ENCODE measurements around the gene JAG2. TPM values are rescaled to one million over a fixed set of nuclear protein-coding genes. Genes with fewer than 3 reads are reported as not detected.

Gene JAG2
- total and polyA plus RNA-seq, 11 donors, result 19.1 to 62.4 (median 25.9) TPM

GRCh38 chr14:105150026-105150367 lies 18.6 kb downstream of the JAG2 start:
- H3K4me3 ChIP-seq, result no peak overlapping the region
- intact Hi-C loops (cut with DNase I), result loop anchor here in 4 of 10 donors (5.0 to 10.0 kb wide), 5 partner anchors 47 to 58 kb away; no protein-coding TSS in a partner anchor
- H3K27me3 ChIP-seq, result no peaks in the 10 kb centered on the region
- DNase-seq (no peak), ATAC-seq (no peak)
- H3K4me1 ChIP-seq, result peaks cover 6 to 37% (median 23%) of the 10 kb centered on the region in 12 donors
- TF ChIP-seq POLR2A (IDR thresholded peaks at IDR 0.05), result no peak
- no peak for TF ChIP-seq CTCF (IDR thresholded peaks at IDR 0.05)
- no peaks in the 10 kb centered on the region for H3K9me3 ChIP-seq
- no peak overlapping the region for H3K27ac ChIP-seq
- WGBS, 4 donors, result 74 to 91% (median 90%) methylated on average over 2 to 4 of the region's 4 CpGs
- peaks cover 0 to 63% (median 6%) of the 10 kb centered on the region in 9 donors for H3K36me3 ChIP-seq

GRCh38 chr14:105149146-105149781 lies 19.3 kb downstream of the JAG2 start:
- no peak for ATAC-seq
- TF ChIP-seq POLR2A (IDR thresholded peaks at IDR 0.05) (no peak), CTCF (IDR thresholded peaks at IDR 0.05) (no peak)

GRCh38 chr14:105148604-105149145 lies 19.9 kb downstream of the JAG2 start:
- WGBS, 4 donors, result 92 to 94% (median 93%) methylated on average over 19 to 27 of the region's 27 CpGs
- no peak for ATAC-seq
- no peak overlapping the region for H3K4me3 ChIP-seq
- H3K36me3 ChIP-seq, result peaks cover 0 to 75% (median 6%) of the 10 kb centered on the region in 9 donors
- H3K27ac ChIP-seq, result no peak overlapping the region
- TF ChIP-seq POLR2A (IDR thresholded peaks at IDR 0.05), result no peak
- TF ChIP-seq CTCF (IDR thresholded peaks at IDR 0.05), result no peak
- H3K9me3 ChIP-seq, result no peaks in the 10 kb centered on the region
- peak in 3 of 5 donors; percentile 16 to 61 (median 25) for DNase-seq
- intact Hi-C loops (cut with DNase I), result no loop called here
- no peaks in the 10 kb centered on the region for H3K27me3 ChIP-seq
- peaks cover 6 to 24% (median 14%) of the 10 kb centered on the region in 12 donors for H3K4me1 ChIP-seq

More at GRCh38 chr14:105149146-105149781, 19.3 kb downstream of the JAG2 start:
- peak in 3 of 5 donors; percentile 19 to 53 (median 19) for DNase-seq
- Histone ChIP-seq H3K4me1 (peaks cover 6 to 30% (median 18%) of the 10 kb centered on the region in 12 donors), H3K36me3 (peaks cover 0 to 70% (median 6%) of the 10 kb centered on the region in 9 donors), H3K27me3 (no peaks in the 10 kb centered on the region), H3K27ac (no peak overlapping the region), H3K4me3 (no peak overlapping the region), H3K9me3 (no peaks in the 10 kb centered on the region)
- WGBS, 4 donors, result 88 to 92% (median 90%) methylated on average over 5 to 18 of the region's 18 CpGs
- intact Hi-C loops (cut with DNase I), result no loop called here

Data from heart left ventricle (tissue), 16 donors.